Stimulated activated CD4-positive, alpha-beta T cell treated with anti-CD3 and anti-CD28 coated beads, Interleukin-4, amount 100 ng/mL, for 24 hours (primary cell): ENCODE measurements around the gene CRTC1.
"Not testable (repeated sequence)": the region's sequence is repeated elsewhere in the genome, so short reads cannot be mapped to it uniquely, and the experiment has no call there.

ENCODE experiments used
- DNase-seq: peaks from one replicate; pipeline ENCODE4 v3.0.0-alpha.2; 2020

CRTC1 gene

DNA sequence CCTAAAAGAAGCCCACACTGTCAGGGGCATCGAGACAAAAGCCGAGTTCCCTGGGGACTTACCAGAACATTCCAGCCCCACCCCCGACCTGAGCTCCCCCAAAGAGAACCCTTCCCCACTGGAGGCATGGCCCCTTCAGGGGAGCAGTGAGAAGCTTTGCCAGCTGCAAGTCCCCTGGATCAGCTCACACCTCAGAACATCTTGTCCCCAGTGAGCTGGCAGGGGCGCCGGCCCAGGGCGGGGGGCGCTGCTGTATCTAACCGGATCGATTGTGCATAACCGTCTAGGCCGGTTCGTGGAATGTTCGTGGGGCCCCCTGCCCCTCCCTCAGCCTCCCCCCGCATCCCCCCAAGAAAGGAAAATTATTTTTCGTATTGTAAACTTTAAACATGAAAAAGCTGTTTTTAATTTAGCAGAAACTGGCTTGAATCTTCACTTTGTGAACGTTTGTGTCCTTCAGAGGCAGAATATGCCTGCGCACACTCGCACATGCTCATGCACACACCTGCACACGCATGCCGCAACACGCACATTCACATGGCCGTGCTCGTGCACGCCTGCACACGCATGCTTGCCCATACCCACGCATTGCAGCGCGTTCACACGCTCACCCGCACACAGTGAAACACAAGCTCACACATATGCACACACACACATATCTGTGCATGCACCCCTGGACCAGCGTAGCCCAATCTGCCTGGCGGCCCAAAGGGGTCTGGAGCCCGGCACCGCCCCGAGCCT is 12.0 kb upstream of the CRTC1 start:
- no peak for DNase-seq

DNA sequence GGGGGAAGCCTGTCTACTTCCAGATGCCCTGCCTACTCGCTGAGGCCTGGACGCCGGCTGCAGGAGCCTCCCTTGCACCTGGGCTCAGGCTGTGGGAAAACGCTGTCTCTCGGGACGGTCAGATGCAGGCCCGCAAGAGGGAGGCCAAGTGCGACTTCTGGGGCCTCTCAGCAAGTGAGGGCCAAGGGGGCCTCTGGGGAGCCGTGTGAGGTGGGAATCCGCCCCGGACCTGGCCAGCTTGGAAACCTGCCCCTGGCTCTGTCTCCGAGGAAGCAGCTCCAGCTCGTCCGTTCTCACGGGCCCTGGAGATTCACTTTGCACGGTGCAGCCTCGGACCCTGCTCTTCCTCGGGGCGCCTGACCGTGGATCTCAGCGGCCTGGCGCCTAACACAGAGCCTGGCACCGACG is 11.4 kb upstream of the CRTC1 start:
- no peak for DNase-seq

GRCh38 chr19:18672606-18673337 is 10.7 kb upstream of the CRTC1 start:
- no peak for DNase-seq

DNA sequence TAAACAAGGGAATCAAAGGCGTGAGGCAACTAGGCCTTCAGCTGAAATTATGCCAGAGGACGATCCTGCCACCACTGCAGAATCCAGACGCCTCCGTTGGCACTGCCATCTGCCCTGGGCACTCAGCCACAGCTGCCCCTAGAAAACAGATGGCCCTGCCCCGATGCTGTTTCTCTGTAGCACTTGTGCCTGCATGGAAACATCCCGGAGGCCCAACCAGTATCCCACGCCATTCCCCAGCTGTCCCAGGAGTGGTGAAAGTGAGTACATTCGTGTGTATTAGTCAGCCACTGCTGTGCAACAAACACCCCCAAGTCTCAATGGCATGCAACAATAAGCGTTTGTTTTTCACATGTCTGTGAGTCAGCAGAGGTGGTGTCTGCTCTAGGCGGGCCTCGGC is 8.9 kb upstream of the CRTC1 start:
- no peak for DNase-seq

DNA sequence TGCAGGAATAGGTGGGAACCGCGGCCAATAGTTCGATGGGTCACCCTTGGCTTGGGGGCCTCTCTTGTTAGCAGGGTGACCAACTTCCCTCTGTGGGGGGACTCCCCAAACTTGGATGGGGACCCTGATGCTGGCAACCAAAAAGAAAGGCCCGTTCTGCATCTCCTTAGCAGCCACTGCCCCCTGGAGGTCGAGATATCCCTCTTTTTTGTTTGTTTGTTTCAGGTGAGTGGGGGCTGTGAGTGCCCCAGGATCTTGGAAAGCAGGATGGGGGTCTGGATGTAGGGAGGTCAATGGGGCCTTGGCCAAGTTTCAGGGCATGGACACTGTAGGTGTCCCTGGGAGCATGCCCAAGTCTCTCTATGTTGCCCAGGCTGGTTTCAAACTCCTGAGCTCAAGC is 7.7 kb upstream of the CRTC1 start:
- no peak for DNase-seq

- DNase-seq, result no peak
These were observed 6.8 kb upstream of the CRTC1 start for GRCh38 chr19:18676692-18677091.

DNA sequence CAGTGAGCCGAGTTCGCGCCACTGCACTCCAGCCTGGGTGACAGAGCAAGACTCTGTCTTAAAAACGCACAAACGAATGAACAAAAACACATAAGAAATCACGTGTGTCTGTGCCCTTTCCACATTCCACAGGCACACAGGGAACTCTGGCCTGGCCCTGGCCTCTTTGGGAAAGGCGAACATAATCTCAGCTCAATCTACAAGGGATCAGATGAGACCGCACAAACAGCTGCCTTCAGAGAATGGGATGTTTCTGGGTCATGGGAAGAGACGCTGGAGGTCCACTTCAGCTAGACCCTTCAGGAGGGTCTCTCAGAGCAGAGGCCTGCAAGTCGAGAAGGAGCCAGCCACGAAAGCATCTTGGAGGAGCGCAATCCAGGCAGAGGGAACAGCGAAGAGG is 6.3 kb upstream of the CRTC1 start:
- DNase-seq, result no peak

- DNase-seq, result not testable (repeated sequence)
These were observed 3.3 kb upstream of the CRTC1 start for GRCh38 chr19:18680148-18680547.

DNA sequence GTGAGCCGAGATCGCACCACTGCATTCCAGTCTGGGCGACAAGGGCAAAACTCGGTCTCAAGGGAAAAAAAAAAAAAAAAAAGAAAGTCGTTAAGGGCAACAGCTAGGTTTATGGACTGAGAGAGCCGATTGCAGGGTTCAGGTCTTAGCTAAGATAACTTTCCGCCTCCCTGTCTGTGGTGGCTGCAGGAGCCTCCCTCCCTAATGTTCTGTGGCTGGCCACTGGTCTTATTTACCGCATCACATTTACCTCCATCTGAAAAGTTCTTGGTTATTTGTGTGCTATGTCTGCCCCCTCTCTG is 722 bp upstream of the CRTC1 start:
- DNase-seq, result no peak

DNA sequence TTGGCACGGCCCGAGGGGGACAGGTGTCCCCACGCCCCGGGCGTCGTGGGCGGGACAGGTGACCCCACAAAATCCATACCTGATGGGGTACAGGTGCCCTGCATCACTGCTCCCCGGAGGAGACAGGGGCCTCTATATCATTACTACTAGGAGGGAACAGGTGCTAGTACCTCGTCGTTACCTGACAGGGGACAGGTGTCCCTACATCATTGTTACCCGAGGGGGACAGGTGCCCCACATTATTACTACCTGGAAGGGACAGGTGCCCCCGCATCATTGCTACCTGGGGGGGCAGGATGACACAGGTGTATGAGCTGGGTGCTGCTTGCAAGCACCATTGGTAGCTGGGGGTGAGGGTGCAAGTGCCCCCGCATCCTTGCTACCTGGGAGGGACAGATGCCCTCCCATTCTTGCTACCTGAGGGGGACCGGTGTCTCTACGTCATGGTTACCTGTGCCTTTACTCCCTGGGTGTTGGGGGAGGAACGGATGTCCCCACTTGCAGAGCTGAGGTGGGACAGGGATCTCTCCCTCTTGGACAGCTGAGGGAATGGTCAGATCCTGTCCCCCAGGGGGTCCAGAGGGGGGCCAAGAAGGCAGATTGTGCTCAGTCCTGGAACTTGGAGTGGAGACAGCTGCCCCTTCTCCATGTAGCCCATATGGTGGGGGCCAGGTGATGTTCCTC is 620 bp downstream of the CRTC1 start:
- no peak for DNase-seq

GRCh38 chr19:18684642-18684993 is 1.1 kb downstream of the CRTC1 start:
- DNase-seq, result no peak

DNA sequence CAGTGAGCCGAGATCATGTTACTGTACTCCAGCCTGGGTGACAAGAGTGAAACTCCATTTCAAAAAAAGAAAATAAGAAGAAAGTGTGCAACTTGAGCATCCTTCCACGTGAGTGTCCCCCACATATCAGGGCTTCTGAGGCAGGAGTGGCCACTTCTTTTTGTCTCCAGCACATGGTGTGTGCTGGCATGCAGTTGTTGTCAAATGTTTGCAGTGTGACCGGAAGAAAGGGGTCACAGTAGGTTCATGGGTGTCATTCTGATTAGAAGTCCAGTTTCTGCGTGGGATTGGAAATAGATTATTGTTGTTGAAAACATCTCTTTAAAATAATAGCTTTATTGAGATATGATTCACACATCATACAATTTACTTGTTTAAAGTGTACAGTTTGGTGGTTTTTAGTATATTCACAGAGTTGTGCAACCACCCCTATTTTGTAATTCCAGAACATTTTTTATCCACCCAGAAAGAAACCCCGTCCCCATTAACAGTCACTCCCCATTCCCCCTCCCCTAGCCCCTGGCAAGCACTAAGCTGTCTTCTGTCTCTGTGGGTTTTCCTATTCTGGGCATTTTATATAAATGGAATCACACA is 2.2 kb downstream of the CRTC1 start:
- DNase-seq, result no peak

- DNase-seq, result no peak
These were observed 4.4 kb downstream of the CRTC1 start for GRCh38 chr19:18687740-18688465.

GRCh38 chr19:18696023-18696422 is 12.5 kb downstream of the CRTC1 start:
- no peak for DNase-seq

DNA sequence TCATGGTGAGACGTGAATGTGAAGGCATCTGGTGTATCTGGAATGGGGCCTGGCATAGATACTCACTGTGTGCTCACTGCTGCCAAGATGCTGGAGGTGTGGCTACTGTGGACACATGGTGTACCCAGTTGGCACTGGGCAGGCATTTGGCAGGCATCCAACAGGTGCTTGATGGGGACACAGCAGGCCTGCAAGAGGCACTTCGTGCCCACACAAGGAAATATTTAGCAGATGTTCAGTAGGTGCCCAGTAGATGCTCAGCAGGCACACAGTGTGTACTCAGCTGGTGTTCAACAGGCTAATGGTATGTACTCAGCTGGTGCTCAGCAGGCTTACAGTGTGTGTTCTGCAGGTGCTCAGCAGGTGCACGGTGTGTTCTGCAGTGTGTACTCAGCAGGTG is 14.2 kb downstream of the CRTC1 start:
- no peak for DNase-seq

GRCh38 chr19:18698321-18699167 is 15.1 kb downstream of the CRTC1 start:
- DNase-seq, result no peak

- no peak for DNase-seq
These were observed 16.0 kb downstream of the CRTC1 start for GRCh38 chr19:18699403-18700054.

DNA sequence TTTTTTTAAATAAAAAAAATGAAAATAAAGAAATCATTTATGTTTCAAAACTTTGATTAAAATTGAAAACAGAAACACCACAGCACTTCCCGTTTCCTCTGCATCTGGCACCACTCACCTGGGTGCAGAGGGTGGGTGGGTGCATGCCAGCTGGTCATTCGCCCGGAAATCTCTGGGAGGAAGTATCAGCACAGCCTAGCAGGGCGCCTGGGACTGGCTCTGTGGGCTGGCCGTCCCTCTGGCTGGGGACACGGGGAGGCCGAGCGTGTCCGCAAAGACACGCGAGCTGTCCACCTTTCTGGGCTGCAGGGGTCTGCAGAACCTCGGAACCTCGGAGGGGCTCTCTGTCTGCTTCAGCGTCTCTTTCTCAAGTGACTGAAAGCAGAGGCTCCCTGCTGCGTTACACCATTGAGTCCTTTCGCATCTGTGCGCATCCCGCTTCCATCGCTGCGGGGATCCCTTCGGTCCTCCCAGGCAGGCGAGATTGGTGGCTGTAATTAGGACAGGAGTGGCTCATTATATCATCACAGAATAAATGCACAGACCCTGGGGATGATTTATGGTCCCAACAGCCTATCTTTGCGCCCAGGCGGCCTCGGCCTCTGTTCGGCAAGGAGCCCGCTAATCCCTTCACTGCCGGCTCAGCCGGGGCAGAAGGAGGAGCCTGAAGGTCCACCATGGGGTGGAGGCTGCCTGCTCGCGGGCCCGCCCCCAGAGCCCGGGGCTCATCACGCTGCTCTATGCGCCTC is 17.2 kb downstream of the CRTC1 start:
- DNase-seq, result peak; percentile 70

DNA sequence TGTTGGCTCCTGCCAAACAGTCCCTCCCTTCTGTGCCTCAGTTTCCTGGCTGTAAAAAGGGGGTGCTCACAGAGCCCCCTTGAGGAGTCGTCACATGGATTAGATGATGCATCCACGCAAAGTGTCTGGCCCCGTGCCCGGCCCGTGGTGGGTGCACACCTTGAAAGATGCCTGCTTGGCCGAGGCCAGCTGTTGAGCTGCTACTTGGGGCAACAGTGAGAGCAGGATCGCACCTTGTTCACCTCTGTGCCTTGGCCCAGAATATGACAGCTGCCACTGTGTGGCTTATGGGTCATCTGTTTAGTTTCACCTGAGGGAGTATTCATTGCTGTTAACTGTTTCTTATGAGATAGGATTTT is 17.7 kb downstream of the CRTC1 start:
- no peak for DNase-seq

DNA sequence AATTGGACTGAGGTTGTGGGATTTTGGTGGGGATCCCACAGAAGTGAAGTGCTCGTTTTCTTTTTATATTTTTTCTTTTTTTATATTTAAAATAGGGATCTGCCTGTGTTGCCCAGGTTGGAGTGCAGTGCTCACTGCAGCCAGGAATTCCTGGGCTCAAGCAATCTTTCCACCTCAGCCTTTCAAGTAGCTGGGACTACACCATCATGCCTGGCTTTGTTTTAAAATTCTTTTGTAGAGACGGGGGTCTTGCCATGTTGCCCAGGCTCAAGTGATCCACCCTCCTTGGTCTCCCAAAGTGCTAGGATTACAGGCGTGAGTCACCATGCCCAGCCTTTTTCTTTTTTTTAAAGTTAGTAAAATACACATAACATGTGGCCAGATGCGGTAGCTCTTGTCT is 20.6 kb downstream of the CRTC1 start:
- DNase-seq, result no peak

DNA sequence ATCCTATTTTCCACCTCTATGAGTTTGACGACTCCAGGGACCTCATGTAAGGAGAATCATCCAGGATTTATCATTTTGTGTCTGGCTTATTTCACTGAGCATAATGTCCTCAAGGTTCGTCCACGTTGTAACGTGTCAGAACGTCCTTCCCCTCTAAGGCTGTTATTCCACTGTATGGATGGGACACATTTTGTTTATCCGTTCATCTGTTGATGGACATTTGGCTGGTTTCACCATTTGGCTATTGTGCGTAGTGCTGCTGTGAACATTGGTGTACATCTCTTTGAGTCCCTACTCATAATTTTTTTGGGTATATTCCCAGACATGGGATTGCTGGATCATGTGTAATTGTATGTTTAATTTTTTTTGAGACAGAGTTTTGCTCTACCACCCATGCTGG is 21.5 kb downstream of the CRTC1 start:
- DNase-seq, result no peak
